Stimulated activated naive CD4-positive, alpha-beta T cell (primary cell): ENCODE data around the gene HOXA13.

Source experiments
- DNase-seq, 6 experiments: peaks; one replicate each; lab custom pipeline; 2025; lab: John Stamatoyannopoulos, UW

Gene HOXA13

DNA sequence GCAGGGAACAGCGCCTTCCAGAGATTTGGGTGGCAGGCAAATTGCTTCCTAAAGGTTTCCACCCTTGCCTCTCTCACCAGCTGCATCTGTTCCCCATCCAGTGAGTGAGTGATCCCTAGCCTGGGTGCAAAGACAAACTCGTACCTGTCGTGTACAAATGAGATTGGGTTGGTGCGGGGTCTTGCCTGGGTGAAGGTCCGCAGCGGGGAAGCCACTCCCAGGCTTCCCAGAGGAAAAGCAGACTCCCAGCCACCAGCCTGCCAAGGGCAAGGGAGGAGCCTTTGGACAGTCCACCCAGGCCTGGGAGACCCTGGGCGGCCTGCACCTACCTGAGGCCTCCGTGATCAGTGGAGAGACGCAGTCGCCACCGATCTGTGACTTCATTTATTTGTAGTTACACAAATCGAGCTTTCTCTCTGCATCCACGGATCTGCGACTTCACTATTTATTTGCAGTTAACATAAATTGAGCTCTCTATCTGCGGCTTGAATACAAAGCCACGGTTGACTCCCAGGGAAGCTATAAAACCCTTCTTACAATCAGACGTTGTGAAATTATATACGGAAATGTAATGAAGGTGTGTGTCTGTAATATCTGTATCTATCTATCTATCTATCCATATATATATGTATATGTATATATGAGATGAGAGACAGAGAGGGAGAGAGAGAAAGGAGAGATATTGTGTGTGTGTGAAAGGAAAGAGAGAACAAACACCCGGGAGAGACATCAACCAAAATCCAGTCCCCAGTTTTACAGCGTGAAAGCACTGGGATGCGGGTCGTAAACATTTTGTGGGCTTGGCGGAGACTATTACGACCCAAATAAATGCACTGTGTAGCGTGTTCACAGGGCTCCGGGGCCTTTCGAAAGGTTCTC is 40.4 kb downstream of the HOXA13 start:
- no peak for DNase-seq

DNA sequence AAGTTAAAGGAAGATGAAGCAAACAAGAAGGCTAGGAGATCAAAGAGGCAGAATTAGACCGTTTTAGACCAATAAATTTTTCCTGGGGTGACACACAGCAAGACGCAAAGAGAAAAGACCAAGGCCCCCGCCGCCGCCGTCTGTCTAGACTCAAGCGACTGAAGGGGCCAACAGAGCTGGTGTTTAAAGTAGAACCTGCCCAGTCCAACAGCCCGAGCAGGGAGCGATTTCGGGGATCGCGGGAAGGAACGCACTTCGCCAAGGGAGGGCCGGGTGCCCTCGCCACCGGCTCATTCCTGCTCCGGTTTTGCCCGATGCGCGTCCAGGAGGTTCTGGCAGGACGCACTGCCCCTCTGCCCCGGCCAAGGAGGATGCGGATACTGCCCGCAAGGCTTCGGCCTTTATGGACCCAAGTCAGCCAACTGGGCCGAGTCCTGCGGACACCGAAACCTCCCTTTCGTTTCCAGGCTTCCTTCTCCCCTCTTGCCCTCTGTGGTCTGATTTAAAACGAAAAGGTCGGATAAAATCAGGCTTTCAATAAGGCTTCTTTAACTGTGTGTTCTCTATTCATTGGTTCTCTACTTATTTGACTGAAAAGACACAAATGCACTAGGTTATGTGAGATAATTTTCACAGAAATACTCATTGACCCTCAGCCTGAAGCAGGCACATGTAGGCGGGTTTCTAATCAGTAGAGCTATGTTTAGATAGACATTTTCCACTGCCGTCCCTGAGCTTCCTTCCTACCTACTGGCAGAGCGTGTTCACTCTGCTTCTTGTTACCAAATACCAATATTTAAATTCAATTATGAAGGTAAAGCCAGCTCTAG is 41.2 kb downstream of the HOXA13 start:
- DNase-seq = no peak

DNA sequence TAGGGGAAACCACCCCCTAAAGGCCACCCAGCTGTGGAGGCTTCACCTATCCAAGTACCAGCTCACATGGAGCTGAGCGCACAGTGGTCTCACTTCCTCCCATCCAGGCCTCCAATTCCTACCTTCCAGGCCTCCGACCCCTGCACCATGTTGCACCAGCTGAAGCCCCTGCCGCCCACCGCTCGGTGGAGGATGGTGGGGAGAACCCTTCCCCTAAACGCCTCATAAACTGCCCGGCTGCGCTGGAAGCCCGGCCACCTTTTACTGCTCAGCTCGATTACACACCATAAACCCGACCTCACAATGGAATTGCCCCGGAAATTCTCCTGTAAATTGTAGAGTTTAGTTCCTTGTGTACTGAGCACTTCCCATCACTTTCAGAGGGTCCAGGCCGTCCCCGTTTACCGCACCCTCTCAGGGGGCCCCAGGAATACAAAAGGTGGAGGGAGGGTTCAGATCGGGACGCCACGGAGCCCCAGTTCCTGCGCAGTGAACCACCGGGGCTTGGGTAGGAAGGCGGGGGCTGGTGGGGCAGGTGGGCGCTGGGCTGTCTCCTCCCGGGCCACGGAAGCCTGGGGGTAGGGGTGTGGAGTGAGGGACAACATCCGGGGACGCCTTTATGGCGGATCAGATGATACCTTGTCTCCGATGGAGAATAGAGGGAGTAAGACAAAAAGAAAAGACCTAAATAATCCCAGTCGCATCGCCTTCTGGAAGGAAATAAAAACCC is 42.0 kb downstream of the HOXA13 start:
- no peak for DNase-seq

DNA sequence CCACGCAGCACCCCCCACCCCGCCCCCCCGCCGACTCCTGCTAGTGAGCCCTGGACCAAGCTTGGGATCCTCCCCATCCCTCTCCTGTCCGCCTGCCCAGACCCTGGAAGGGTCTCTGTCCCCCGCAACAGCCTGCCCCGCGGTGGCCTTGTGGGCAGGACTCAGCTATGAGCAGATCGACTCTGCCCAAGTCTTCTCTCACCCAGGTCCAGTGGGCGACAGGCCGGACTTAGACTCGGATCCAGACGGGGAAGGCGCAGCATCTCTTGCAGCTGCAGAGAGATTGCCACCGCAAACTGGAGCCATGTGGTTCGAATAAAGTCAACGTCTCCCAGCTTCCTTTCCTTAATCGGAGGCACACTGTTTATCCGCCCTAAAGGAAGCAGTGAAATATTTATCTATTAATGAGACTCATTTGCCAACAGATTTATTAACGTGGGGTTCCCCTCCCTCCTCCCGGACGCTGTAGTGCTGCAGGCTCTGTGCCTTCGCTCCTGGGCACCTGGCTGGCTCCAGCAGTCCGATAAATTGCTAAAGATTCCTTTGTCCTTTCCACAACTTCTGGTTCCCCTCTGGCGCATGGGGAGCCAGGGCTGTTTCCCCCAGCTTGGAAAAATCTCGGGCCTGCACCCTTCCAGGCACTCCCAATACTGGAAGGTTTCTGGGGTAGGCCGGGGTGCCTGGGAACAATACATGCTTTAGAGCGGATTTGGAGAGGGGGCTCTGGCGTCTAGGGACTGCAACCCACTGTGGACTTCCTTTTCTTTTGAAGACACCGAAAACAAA is 42.8 kb downstream of the HOXA13 start:
- no peak for DNase-seq

DNA sequence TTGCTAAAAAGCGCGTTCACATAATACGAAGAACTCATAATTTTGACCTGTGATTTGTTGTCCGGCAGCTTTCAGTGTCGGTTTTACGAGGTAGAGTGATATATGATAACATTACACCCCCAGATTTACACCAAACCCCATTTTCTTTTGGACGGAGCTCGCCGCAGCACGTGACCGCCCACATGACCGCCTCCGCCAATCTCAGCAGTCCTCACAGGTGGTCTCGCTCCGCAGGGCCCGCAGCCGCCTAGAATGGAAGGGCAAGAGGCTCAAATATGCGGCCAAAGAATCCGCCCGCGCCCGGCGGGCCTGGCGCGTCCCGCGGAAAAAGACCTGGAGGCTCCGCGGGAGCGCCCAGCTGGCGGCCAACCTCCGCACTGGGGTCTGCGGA is 43.4 kb downstream of the HOXA13 start, which contains the start of gene HOXA7:
Gene HOXA7, minus strand, starts transcription at position 168 of the 391 bp plus-strand sequence. Its CDS starts 130 bp downstream, at position 38.
- no peak for DNase-seq

DNA sequence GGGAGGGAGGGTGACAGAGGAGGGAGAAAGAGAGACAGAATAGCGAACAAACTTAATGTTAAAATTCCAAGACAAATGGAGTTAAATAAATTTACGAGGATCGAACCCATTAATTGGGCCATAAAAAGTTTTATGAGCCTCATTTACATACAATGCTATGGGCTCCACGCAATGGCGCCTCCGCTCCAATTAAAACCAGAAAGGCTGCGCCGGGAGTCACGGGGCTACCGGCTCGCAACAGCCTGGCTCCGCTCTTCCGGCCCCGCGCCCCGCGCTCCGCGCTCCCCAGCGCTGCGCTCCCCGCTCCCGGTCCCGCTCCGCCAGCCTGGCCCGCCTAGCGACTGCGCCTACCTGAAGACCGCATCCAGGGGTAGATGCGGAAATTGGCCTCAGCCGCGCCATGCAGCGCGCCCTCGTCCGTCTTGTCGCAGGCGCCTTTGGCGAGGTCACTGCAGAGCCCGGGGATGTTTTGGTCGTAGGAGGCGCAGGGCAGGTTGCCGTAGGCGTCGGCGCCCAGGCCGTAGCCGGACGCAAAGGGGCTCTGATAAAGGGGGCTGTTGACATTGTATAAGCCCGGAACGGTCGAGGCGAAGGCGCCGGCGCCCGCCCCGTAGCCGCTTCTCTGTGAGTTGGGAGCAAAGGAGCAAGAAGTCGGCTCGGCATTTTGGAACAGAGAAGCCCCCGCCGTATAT is 43.9 kb downstream of the HOXA13 start:
- no peak for DNase-seq

DNA sequence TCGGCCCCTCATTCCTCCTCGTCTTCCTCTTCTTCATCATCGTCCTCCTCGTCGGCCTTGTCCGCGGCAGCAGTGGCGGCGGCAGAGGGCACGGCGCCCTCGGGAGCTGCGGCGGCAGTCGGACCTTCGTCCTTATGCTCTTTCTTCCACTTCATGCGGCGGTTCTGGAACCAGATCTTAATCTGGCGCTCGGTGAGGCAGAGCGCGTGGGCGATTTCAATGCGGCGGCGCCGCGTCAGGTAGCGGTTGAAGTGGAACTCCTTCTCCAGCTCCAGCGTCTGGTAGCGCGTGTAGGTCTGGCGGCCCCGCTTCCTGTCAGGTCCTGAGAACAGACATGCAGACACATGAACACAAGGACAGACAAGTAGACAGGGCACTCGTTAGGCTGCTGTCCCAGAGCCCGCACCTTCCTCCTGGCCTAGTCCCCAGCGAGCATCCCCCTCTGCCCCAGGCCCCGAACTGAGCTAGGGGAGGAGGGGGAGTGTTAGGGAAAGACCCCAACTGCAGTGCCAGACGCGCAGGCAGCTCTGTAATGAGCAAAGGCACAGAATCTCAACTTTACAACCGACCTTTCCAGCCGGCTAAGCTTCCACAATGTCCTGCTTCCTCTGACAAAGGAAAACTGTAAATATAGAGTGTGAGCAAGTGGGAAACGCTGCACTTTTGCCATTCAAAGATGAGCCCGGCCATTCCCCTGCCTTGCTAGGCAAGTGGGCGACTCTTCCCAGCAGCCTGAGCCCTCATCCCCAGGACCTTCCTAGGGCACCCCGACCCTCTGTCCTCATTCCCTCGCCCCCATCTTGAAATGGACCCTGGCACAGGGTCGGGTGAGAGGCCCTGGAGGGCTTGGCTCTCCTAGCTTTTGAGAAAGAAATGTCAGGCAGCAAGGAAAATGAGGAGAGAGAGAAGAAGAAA is 44.7 kb downstream of the HOXA13 start:
- peak in 1 of 6 experiments; percentile 16 for DNase-seq

DNA sequence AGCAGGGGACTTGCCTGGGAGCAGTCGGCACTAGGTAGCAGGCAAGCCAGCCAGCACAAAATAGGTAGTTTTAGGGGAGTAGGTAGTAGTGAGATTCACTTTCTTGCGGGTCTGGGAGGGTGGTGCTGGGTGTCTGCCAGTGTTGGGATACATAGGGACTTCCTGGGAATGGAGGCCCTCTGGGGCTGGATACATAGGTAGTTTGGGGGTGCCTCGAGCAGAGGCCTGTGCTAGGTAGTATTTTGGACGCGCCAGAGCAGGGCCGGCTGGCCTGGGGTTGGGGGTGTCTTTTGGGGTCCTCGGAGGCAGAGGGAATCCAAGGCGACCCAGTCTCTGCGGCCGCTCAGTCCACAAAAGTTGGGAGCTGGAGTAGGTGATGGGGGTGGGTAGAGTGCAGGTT is 45.5 kb downstream of the HOXA13 start:
- no peak for DNase-seq

DNA sequence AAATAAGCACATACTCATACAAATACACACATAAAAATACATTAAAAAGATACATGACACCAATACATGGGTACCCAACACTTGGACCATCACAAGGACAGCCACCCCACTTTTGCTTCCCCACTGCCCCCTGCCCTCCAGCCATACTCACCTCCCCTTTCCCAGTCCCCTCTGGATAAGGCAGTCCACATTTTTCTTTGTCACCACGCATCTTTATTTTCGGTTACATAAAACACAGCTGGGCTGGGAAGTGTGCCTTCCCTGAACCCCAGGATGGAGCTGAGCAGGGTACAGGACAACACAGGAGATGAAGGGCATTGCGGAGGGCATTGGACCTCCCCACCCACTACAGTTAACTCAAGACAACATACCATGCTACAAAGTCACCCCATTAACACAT is 46.4 kb downstream of the HOXA13 start:
- no peak for DNase-seq

DNA sequence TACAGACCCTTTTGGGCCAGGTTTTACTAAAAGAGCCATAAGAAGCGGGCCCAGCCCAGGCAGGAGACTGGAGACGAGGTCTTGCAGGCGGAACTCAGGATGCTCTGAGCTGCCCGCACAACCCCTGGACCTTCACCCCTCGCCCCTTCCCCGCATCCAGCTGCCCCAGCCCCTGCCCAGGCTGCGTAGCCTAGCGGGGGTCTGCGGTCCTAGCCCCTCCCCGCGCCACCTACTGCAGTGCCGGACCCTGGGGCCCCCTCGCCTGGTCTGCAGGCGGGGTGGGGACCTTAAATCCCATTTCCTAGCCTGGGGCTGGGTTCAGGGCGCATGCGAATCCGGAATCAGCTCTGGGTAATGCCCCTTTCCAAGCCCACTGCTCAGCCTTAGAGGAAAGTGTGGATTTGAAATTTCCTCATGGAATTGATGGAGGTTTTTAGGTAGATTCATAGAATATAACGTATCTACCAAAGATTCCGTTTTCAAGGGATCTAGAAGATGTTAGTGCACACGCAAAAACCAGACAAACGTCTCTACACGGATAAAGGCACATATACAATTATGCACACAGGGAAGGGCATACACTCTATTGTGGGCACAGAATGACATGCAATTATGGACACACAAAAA is 47.0 kb downstream of the HOXA13 start:
- DNase-seq = no peak

DNA sequence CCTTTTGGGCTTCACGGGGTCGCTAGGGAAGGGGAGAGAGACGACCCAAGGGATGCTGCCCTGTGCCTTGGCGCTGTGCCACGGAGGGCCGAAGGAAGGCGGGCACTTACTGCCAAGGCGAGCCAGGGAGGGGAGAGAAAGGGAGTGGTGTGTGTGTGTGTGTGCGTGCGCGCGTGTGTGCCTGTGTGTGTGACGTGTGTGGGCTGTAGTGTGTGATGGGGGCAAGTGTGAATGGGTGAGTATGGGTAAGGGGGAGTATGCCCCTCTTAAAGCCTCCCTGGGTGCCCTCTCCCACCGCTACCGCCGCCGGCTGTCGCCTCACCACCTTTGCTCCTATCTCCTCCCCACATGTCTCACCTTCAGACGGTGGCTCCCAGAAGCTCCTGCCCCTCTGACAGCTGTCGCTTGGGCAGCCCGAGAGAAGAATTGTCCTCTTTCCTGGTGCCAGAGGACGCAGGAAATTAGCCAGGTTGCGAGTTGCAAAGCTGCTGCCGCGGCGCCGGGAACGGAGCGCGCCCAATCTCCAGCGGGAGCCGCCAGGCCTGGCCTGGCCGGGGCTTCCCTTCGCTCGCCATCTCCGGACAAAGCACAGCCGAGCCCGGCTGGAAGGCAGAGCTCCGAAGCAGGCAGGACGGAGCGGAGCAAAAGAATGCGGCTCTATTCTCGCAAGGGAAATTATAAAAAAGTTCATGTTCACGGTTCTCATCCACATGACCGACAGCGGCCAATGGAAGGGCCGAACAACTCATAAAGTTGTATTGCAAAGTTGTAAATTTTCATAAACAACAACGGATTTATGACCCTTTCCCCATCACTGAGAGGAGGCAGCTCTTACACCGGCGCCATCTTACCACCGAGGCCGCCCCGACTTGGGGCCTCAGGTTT is 47.7 kb downstream of the HOXA13 start, which contains the start of gene HOXA3:
Gene HOXA3, minus strand, starts transcription at position 653 of the 885 bp plus-strand sequence. CDS start 41,943 bp downstream, outside the sequence.
- DNase-seq = no peak

DNA sequence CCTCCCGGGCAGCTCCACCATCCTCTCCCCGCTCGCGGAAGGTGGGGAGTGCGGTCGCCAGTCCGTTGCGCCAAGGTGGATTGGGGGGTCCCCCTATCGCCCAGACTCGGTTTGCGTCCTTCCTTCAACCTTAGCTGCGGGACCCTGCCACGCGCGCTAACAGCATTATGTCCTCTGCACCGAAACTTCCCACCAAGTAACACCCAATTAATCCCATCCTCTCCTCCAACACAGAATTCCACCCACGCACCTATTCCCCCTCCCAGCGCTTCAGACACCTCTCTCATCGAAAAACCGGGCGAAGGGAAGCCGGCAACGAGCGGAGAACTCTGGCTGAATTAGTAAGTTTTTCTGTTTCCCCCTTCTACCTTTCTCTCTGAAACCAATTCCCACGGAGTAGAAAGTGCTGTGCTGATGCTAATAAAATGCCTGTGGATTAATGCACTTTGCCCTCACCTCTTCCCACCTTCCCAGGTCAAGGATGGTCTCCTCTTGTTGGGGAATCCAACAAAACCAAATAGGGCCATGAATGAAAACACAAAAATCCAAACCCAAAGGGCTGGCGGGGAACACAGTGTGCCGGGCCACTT is 48.5 kb downstream of the HOXA13 start:
- DNase-seq = no peak

DNA sequence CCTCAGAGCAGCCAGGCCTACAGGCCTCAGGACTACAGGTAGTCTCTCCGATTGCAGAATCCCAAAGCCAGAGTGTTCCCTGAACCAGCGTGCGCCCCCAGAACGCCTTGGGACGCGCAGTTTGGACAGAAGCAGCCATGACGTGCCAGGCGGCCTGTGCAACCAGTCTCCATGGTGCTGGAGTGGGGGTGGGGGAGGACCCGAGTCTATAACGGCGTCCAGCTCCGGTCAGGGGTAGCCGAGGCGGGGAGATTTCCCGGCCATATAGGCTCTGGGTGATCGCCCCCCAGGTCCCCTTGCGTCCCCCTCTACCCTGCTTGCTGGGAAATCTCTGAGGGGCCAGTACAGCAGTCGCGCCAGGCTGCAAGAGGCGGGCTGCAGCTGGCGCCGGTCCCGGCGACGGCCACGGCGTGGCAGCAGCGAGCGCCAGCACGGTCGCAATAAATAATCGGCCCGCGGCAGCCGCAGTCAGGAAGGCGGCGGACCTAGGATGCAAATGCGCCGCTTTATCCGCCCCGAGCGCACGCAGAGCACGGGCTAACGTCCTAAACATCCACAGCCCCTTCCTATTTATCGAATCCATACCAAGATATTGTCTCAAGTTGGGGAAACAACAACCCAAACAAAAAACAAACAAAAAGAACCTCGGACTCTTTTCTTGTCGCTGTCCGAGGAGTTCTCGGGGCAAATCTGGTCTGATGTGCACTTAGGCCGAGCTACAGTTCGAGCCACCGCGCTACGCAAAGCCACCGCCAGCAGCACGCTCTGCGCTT is 49.1 kb downstream of the HOXA13 start:
- DNase-seq = peak in 4 of 6 experiments; percentile 19 to 56 (median 35)

DNA sequence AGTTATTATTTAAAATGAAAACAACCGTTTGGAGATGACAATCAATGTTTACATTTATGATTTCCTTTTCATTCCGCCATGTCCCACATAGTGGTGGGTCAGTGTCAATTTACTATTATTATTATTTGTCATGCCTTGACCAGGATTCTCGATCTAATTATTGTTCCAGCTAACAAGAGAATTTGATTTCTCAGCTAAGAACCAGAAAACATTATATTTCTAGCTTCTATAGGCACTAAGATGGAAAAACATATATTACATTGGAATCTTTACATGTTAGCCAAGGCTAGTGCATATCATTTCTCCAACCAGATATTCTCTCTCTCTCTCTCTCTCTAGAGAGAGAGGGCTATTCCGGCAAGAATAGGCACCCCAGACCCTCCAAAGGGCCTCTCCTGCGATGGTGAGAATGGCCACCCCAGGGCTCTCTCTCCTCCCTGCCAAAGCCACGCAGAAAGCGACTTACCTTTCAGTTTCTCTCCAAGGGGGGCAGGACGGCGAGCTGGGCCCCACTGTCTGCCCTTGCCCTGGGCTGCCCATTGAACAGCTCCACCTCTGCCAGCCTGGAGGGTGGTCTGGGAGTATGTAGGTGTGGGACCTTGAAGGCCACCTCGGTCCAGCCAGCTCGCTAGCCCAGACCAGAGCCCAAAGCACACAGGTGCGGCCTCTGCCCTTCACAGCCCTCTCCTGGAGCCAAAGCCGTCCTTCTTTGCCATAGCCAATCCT is 49.9 kb downstream of the HOXA13 start:
- DNase-seq = no peak

DNA sequence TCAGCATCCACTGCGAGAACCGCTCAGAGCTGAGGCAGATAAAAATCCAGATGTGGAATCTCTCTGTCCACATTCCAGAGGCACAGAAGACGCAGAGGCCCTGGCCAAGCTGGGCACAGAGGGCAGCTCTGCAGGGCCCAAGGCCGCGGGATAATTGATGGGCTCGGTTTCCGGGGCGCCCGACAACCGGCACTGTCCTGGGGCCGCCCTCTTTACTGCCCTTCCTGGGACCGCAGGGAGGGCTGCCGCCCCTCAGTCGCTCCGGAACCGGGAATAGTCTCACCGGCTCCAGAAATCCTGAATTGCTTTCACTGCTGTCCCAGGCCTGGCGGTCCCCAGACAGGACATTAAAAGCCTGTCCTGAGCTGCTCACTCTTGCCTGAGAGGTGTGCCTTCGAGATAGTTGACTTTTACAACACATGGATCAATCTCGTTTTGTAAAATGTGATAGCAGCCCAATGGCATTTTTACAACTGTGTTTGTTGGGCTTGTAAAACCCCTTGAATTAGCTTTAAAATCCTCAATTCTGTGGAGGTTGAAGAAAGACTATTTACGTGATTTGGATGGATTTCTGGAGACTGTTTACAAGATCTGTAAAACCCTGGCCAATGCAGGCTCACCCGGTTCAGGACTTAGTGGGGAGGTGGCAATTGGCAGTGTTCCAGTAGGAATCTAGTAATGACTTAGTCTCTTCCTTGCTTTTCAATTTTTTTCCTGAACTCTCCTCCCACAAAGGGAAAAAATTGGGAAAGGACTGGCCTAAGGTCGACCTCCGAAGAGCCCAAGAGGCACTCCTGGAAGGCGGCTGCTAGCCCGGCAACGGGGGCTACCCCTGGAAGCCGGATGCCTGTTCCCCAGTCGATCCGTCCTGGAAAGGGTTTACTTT is 50.9 kb downstream of the HOXA13 start:
- DNase-seq = no peak
